HG03103 (cell line): ENCODE measurements around the gene RTN3.

Experiments used
- ATAC-seq: cut with Tn5 transposase; IDR thresholded peaks from one replicate; pipeline ENCODE4 v1.9.1; 2021; ENCODE audit warnings: low read depth; ENCODE audit not compliant: unreplicated experiment

RTN3 gene

DNA sequence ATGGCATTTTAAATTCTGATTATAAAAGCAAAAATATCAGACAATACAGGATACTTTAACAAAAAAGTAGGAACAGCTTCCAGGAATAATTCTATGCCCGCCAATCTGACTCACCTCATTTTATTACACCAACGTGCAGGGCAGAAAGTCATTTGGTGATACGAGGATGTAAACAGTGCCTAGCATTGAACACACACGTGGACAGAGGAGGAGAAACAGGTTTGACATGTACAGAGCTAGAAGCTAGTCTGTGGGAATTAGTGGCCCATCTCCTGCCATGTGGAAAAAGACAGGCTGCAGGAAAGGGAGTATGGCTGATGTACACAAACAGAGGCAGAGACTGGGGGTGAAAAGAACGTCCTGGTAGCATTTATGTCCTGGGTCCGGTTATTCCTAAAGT, 123.0 kb downstream of the RTN3 start:
- no peak for ATAC-seq

DNA sequence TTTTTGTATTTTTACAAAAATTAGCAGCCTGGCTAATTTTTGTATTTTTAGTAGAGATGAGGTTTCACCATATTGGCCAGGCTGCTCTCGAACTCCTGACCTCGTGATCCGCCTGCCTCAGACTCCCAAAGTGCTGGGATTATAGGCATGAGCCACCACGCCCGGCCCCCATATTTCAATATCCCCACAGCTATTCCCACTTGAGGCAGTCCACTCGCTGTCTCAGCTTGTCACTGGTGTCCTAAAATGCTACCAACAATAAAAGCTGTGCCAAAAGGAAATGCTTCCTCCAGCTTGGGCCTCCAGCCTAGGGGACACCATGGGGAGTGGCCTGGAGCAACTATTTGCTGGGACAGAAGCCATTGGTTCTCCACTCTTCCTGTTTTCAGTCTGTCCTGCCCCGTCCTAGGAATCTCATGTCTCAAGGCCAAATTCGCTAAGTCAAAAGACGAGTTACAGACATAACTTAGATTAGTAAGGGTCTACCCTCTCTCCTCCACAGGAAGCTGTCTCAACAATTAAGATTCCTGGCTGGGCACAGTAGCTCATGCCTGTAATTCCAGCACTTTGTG, 124.6 kb downstream of the RTN3 start:
- ATAC-seq: no peak
